ENCODE results near the gene CCDC50. TPM values are rescaled to one million over a fixed set of nuclear protein-coding genes. Genes with fewer than 3 reads are reported as not detected.
A peak's percentile ranks its signal among the peaks of the same experiment; 100 is the strongest.

Gene CCDC50
- total and polyA plus RNA-seq, 4 donors: 23.4 to 119 (median 40.4) TPM

GRCh38 chr3:191353022-191353777 lies 24.0 kb downstream of the CCDC50 start:
- H3K9ac ChIP-seq (ENCODE audit: insufficient read depth in 1 of 2, low read length in 2 of 2): no peak overlapping the region
- H3K4me1 ChIP-seq (ENCODE audit: control insufficient read depth in 5 of 5, insufficient read depth in 5 of 5, low read length in 5 of 5): peaks cover 0 to 48% (median 25%) of the 10 kb centered on the region in 5 donors
- no peaks in the 10 kb centered on the region for H3K9me3 ChIP-seq (ENCODE audit: control insufficient read depth in 4 of 4, insufficient read depth in 3 of 4, low read length in 3 of 4)
- peaks cover 0 to 4% (median 3%) of the 10 kb centered on the region in 4 donors for H3K36me3 ChIP-seq (ENCODE audit: control insufficient read depth in 4 of 4, insufficient read depth in 4 of 4, low read length in 4 of 4)
- WGBS, 2 donors: 73 to 87% methylated on average over 7 of the region's 7 CpGs
- no peaks in the 10 kb centered on the region for H3K27me3 ChIP-seq (ENCODE audit: control insufficient read depth in 3 of 3, insufficient read depth in 3 of 3, low read length in 2 of 3)
- H3K27ac ChIP-seq (ENCODE audit: low read depth in 1 of 2, low read length in 1 of 2): peak overlapping the region in 1 of 2 donors; percentile 21
- no peak for TF ChIP-seq CTCF (IDR thresholded peaks at IDR 0.05; ENCODE audit: control extremely low read depth, extremely low read depth)
- DNase-seq: no peak
- ATAC-seq (ENCODE audit: insufficient read depth, low FRiP score): no peak
- no peak overlapping the region for H3K4me3 ChIP-seq

GRCh38 chr3:191355406-191355805 lies 26.2 kb downstream of the CCDC50 start:
- no peaks in the 10 kb centered on the region for H3K27me3 ChIP-seq (ENCODE audit: control insufficient read depth in 3 of 3, insufficient read depth in 3 of 3, low read length in 2 of 3)
- H3K36me3 ChIP-seq (ENCODE audit: control insufficient read depth in 4 of 4, insufficient read depth in 4 of 4, low read length in 4 of 4): peaks cover 0 to 22% (median 16%) of the 10 kb centered on the region in 4 donors
- ATAC-seq (ENCODE audit: insufficient read depth, low FRiP score): no peak
- no peaks in the 10 kb centered on the region for H3K9me3 ChIP-seq (ENCODE audit: control insufficient read depth in 4 of 4, insufficient read depth in 3 of 4, low read length in 3 of 4)
- 85 to 90% methylated on average over 4 of the region's 4 CpGs for WGBS, 2 donors
- no peak overlapping the region for H3K27ac ChIP-seq (ENCODE audit: low read depth in 1 of 2, low read length in 1 of 2)
- H3K9ac ChIP-seq (ENCODE audit: insufficient read depth in 1 of 2, low read length in 2 of 2): no peak overlapping the region
- TF ChIP-seq CTCF (IDR thresholded peaks at IDR 0.05; ENCODE audit: control extremely low read depth, extremely low read depth): no peak
- peaks cover 0 to 50% (median 19%) of the 10 kb centered on the region in 5 donors for H3K4me1 ChIP-seq (ENCODE audit: control insufficient read depth in 5 of 5, insufficient read depth in 5 of 5, low read length in 5 of 5)
- no peak for DNase-seq
- no peak overlapping the region for H3K4me3 ChIP-seq

GRCh38 chr3:191356631-191357439 lies 27.6 kb downstream of the CCDC50 start:
- H3K27ac ChIP-seq (ENCODE audit: low read depth in 1 of 2, low read length in 1 of 2): peak overlapping the region; percentile 46 to 82

More at GRCh38 chr3:191356631-191357439, 27.6 kb downstream of the CCDC50 start:
- Histone ChIP-seq H3K9me3 (ENCODE audit: control insufficient read depth in 4 of 4, insufficient read depth in 3 of 4, low read length in 3 of 4) (no peaks in the 10 kb centered on the region), H3K4me3 (no peak overlapping the region), H3K36me3 (ENCODE audit: control insufficient read depth in 4 of 4, insufficient read depth in 4 of 4, low read length in 4 of 4) (peaks cover 2 to 32% (median 20%) of the 10 kb centered on the region in 4 donors), H3K27me3 (ENCODE audit: control insufficient read depth in 3 of 3, insufficient read depth in 3 of 3, low read length in 2 of 3) (no peaks in the 10 kb centered on the region), H3K4me1 (ENCODE audit: control insufficient read depth in 5 of 5, insufficient read depth in 5 of 5, low read length in 5 of 5) (peaks cover 2 to 41% (median 8%) of the 10 kb centered on the region in 5 donors), H3K9ac (ENCODE audit: insufficient read depth in 1 of 2, low read length in 2 of 2) (no peak overlapping the region)
- 57 to 72% methylated on average over 5 of the region's 5 CpGs for WGBS, 2 donors
- peak in 1 of 3 donors; percentile 39 for DNase-seq
- TF ChIP-seq CTCF (IDR thresholded peaks at IDR 0.05; ENCODE audit: control extremely low read depth, extremely low read depth): no peak
- peak; percentile 72 for ATAC-seq (ENCODE audit: insufficient read depth, low FRiP score)

Measured in lung (tissue), 12 donors.